Measurements from ENCODE around the gene CFAP61.

DNA sequence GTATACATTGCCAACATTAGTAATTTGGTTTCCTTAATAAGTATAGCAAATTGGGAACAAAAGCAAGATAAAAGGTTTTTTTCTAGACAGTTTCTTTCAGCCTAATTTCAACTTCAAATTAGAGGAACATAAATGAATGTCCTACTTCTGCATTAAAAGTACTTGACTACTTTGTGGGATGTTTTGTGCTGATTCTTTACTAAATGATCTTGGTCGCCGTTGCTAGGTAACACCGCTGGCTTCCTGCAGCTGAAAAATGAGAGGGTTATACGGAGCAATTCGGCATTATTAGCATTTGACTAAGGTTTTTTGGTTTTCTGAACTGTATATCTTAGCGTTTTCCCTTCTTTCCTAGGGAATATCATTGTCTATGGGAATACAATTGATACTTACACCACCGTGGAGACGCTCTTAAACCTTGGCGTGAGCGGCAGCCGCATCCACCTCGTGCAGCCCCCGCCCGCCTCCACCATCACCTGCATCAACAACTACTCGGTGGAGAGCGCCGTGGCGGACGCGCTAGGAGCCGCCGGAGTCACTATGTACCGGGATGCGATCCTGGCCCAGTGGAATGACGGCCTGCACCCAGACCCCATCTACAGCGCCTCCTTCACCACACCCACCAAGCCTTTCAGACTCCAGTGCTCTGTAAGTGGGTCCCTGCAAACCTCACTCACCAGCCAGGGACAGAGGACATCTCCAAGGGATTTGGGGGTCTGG is 224.6 kb downstream of the CFAP61 start:
- TF ChIP-seq POLR2A (IDR thresholded peaks at IDR 0.05) (no peak), CTCF (IDR thresholded peaks at IDR 0.05) (no peak)
